ENCODE data around the gene DENND4C. TPM values are rescaled to one million over a fixed set of nuclear protein-coding genes. Genes with fewer than 3 reads are reported as not detected.

DENND4C gene
- total RNA-seq, 1 donor from 2014 or later: 35.6 TPM

DNA sequence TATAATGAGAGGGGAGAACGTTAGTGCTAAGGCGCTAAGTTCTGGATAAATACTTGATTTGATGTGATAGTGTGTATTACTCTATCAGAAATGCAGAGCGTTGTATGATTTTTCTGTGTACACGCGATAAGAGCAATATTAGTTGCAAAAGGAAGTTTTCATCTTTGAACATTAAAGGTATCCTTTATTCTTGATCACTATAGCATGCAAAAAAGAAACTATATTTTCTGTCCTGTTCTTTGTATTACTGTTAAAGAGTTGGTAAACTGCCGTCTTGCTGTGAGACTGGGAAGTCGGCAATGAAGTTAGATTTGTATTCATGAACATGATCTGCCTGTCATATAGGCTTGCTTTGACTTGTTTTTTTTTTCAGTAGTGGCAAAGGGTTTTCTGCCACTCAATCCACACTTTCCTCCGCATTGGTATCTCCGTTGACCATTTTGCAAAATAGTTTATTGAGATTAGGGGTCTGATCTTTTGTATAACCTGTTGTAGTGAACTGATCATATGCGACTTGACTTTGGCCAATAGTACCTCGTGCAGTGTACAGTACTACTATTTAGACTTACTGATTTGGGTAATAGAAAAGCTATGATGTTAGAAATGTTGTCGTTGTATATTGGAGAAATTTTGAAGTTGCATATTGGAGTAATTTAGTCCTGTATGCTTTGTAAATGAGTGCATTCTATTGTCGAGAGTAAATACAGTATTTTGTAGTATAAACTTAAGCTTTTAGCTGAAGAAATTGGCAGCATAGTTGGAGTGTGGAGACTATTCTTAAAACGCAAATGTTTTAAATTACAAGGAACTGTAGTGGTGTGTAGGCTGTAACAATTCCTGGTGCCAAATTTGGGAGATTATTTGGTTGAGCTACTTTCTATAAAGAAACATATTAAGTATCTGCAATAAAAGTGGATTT, 1.7 kb downstream of the DENND4C start:
- Mint-ChIP-seq H3K9me3 (ENCODE audit: unreplicated experiment) (no peaks in the 10 kb centered on the region), H3K36me3 (ENCODE audit: low read depth, unreplicated experiment) (no peaks in the 10 kb centered on the region), H3K4me3 (ENCODE audit: unreplicated experiment) (no peak overlapping the region), H3K4me1 (ENCODE audit: unreplicated experiment) (peaks cover 9% of the 10 kb centered on the region), H3K27ac (ENCODE audit: unreplicated experiment) (no peak overlapping the region), H3K27me3 (ENCODE audit: unreplicated experiment) (peaks cover 4% of the 10 kb centered on the region)
- TF ChIP-seq, protein P1, sequence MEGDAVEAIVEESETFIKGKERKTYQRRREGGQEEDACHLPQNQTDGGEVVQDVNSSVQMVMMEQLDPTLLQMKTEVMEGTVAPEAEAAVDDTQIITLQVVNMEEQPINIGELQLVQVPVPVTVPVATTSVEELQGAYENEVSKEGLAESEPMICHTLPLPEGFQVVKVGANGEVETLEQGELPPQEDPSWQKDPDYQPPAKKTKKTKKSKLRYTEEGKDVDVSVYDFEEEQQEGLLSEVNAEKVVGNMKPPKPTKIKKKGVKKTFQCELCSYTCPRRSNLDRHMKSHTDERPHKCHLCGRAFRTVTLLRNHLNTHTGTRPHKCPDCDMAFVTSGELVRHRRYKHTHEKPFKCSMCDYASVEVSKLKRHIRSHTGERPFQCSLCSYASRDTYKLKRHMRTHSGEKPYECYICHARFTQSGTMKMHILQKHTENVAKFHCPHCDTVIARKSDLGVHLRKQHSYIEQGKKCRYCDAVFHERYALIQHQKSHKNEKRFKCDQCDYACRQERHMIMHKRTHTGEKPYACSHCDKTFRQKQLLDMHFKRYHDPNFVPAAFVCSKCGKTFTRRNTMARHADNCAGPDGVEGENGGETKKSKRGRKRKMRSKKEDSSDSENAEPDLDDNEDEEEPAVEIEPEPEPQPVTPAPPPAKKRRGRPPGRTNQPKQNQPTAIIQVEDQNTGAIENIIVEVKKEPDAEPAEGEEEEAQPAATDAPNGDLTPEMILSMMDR (IDR thresholded peaks at IDR 0.05; ENCODE audit: unreplicated experiment): no peak
- no peak for DNase-seq (ENCODE audit: low spot score)

DNA sequence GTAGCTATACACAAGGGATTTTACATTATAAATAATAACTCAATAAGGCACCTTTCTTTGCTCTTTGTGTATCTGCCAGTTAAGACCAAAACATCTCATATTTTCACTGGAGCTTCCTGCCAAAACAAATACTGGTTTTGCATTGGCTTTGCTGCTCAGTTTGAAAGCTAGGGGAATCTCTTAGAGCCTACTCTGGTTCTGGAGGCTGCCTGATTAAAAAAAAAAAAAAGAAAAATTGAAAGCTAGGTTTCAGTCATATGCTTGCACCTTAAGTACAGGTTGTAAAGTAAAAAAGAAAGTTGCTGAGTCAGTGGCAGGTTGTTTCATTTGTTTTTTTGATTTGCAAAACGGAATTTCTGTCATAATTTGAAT, 2.3 kb downstream of the DENND4C start:
- TF ChIP-seq, protein P1 (IDR thresholded peaks at IDR 0.05; ENCODE audit: unreplicated experiment): no peak
- Mint-ChIP-seq H3K36me3 (ENCODE audit: low read depth, unreplicated experiment) (no peaks in the 10 kb centered on the region), H3K9me3 (ENCODE audit: unreplicated experiment) (no peaks in the 10 kb centered on the region), H3K27ac (ENCODE audit: unreplicated experiment) (no peak overlapping the region), H3K4me3 (ENCODE audit: unreplicated experiment) (no peak overlapping the region), H3K4me1 (ENCODE audit: unreplicated experiment) (peaks cover 9% of the 10 kb centered on the region), H3K27me3 (ENCODE audit: unreplicated experiment) (peaks cover 4% of the 10 kb centered on the region)
- no peak for DNase-seq (ENCODE audit: low spot score)

DNA sequence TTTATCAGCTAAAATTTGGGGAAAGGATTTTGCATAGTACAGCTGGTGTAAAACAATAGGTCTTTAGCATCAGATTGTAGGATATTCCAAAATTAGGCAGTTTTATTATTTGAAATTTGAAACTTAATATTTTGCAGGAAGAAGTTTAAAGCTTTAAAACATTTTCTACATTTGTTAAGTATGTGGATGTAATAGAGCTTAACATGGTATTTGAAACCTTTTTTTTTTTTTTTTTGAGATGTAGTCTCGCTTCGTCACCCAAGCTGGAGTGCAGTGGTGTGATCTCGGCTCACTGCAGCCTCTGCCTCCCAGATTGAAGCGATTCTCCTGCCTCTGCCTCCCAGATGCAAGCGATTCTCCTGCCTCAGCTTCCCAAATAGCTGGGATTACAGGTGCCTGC, 2.9 kb downstream of the DENND4C start:
- Mint-ChIP-seq H3K4me1 (ENCODE audit: unreplicated experiment) (peaks cover 9% of the 10 kb centered on the region), H3K27ac (ENCODE audit: unreplicated experiment) (no peak overlapping the region), H3K27me3 (ENCODE audit: unreplicated experiment) (peaks cover 3% of the 10 kb centered on the region), H3K4me3 (ENCODE audit: unreplicated experiment) (no peak overlapping the region), H3K9me3 (ENCODE audit: unreplicated experiment) (no peaks in the 10 kb centered on the region), H3K36me3 (ENCODE audit: low read depth, unreplicated experiment) (no peaks in the 10 kb centered on the region)
- TF ChIP-seq, protein P1 (IDR thresholded peaks at IDR 0.05; ENCODE audit: unreplicated experiment): no peak
- DNase-seq (ENCODE audit: low spot score): no peak

DNA sequence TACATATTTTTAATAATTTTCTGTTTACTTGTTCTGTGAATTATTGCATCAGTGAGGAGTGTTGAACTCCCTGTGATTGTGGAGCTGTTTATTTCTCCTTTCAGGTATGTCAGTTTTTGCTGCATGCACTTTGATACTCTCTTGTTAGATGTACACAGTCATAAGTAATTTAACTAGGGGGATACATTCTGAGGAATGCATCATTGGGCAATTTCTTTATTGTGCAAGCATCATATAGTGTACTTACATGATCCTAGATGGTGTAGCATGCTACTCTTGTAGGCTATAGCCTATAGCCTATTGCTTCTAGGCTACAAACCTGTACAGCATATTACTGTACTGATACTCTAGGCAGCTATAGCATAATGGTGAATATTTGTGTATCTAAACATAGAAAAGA, 9.5 kb downstream of the DENND4C start:
- H3K9me3 Mint-ChIP-seq (ENCODE audit: unreplicated experiment): no peaks in the 10 kb centered on the region
- no peak overlapping the region for H3K27ac Mint-ChIP-seq (ENCODE audit: unreplicated experiment)
- peaks cover 6% of the 10 kb centered on the region for H3K4me1 Mint-ChIP-seq (ENCODE audit: unreplicated experiment)
- H3K4me3 Mint-ChIP-seq (ENCODE audit: unreplicated experiment): no peak overlapping the region
- H3K27me3 Mint-ChIP-seq (ENCODE audit: unreplicated experiment): no peaks in the 10 kb centered on the region
- H3K36me3 Mint-ChIP-seq (ENCODE audit: low read depth, unreplicated experiment): peaks cover 8% of the 10 kb centered on the region
- TF ChIP-seq, protein P1 (IDR thresholded peaks at IDR 0.05; ENCODE audit: unreplicated experiment): no peak
- DNase-seq (ENCODE audit: low spot score): no peak

DNA sequence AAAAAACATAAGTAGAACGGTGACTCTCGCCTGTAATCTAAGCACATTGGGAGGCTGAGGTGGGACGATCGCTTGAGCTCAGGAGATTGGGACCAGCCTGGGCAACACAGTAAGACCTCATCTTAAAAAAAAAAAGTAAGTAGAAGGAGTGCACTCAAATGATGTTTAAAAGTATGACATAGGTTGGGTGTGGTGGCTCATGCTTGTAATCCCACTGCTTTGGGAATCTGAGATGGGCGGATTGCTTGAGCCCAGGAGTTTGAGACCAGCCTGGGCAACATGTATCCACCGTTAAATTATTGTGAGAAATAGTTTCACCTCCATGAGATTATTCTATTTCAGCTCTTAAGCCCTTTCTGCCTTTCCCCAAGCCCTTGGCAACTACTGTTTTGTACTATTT, 11.2 kb downstream of the DENND4C start:
- Mint-ChIP-seq H3K9me3 (ENCODE audit: unreplicated experiment) (no peaks in the 10 kb centered on the region), H3K4me1 (ENCODE audit: unreplicated experiment) (peaks cover 3% of the 10 kb centered on the region), H3K27me3 (ENCODE audit: unreplicated experiment) (no peaks in the 10 kb centered on the region), H3K4me3 (ENCODE audit: unreplicated experiment) (no peak overlapping the region), H3K36me3 (ENCODE audit: low read depth, unreplicated experiment) (peaks cover 8% of the 10 kb centered on the region), H3K27ac (ENCODE audit: unreplicated experiment) (no peak overlapping the region)
- TF ChIP-seq, protein P1 (IDR thresholded peaks at IDR 0.05; ENCODE audit: unreplicated experiment): no peak
- DNase-seq (ENCODE audit: low spot score): no peak
